ENCODE results near the gene CRELD2.
"Not testable (repeated sequence)": the region's sequence is repeated elsewhere in the genome, so short reads cannot be mapped to it uniquely, and the experiment has no call there.

CRELD2 gene

GRCh38 chr22:49933236-49934159 lies 15.1 kb downstream of the CRELD2 start:
- DNase-seq, result no peak

GRCh38 chr22:49934160-49934890 lies 15.9 kb downstream of the CRELD2 start:
- DNase-seq, result no peak

GRCh38 chr22:49934891-49935557 lies 16.6 kb downstream of the CRELD2 start:
- no peak for DNase-seq

GRCh38 chr22:49935561-49935960 lies 17.1 kb downstream of the CRELD2 start:
- no peak for DNase-seq

GRCh38 chr22:49936018-49936972 lies 17.9 kb downstream of the CRELD2 start:
- DNase-seq, result peak; percentile 10

GRCh38 chr22:49936973-49937757 lies 18.7 kb downstream of the CRELD2 start:
- DNase-seq, result no peak

- DNase-seq, result no peak
Observed at GRCh38 chr22:49937758-49938564, 19.5 kb downstream of the CRELD2 start.

- DNase-seq, result no peak
Observed at GRCh38 chr22:49938565-49939136, 20.2 kb downstream of the CRELD2 start.

GRCh38 chr22:49941507-49942316 lies 23.3 kb downstream of the CRELD2 start:
- DNase-seq, result no peak

GRCh38 chr22:49942565-49943404 lies 24.4 kb downstream of the CRELD2 start:
- DNase-seq, result no peak

- no peak for DNase-seq
Observed at GRCh38 chr22:49943405-49943765, 25.0 kb downstream of the CRELD2 start.

- no peak for DNase-seq
Observed at GRCh38 chr22:49943771-49944398, 25.5 kb downstream of the CRELD2 start.

GRCh38 chr22:49944399-49944891 lies 26.0 kb downstream of the CRELD2 start:
- DNase-seq, result no peak

- DNase-seq, result not testable (repeated sequence)
Observed at GRCh38 chr22:49945042-49945794, 26.8 kb downstream of the CRELD2 start.

- peak; percentile 23 for DNase-seq
Observed at GRCh38 chr22:49946612-49947295, 28.3 kb downstream of the CRELD2 start.

GRCh38 chr22:49947296-49947622 lies 28.8 kb downstream of the CRELD2 start:
- no peak for DNase-seq

Data from SHP77 treated with DMSO at 0.1 percent for 48 hours (cell line).